Effector memory CD8-positive, alpha-beta T cell (primary cell): ENCODE measurements around the gene SMIM21.

Experiments used
- ATAC-seq: fragments of 150-1000 bp; cut with Tn5 transposase; replicated peaks from 2 replicates; pipeline ENCODE4 v1.10.0; 2021; ENCODE audit warnings: mild to moderate bottlenecking, moderate library complexity
- DNase-seq, 3 experiments: peaks; one replicate each; pipeline ENCODE4 v3.0.0; 2021
- H3K27ac Mint-ChIP-seq, 2 donors: one replicate each; pipeline ENCODE4 v1.8.0; 2022; ENCODE audit warnings: mild to moderate bottlenecking in 2 of 2, mixed read lengths in 2 of 2, moderate library complexity in 2 of 2
- H3K27me3 Mint-ChIP-seq, 2 donors: one replicate each; pipeline ENCODE4 v1.8.0; 2022; ENCODE audit warnings: mixed read lengths in 2 of 2
- H3K36me3 Mint-ChIP-seq: one replicate; pipeline ENCODE4 v1.8.0; 2022; ENCODE audit warnings: mild to moderate bottlenecking, moderate library complexity, mixed read lengths; ENCODE audit not compliant: insufficient read depth
- H3K4me1 Mint-ChIP-seq, 2 donors: one replicate each; pipeline ENCODE4 v1.8.0; 2022; ENCODE audit warnings: low read depth in 2 of 2, mixed read lengths in 2 of 2
- H3K4me3 Mint-ChIP-seq, 2 donors: one replicate each; pipeline ENCODE4 v1.8.0; 2022; ENCODE audit warnings: mild to moderate bottlenecking in 2 of 2, mixed read lengths in 2 of 2, moderate library complexity in 2 of 2
- H3K9me3 Mint-ChIP-seq, 2 donors: one replicate each; pipeline ENCODE4 v1.8.0; 2022; ENCODE audit warnings: mixed read lengths in 2 of 2

Gene SMIM21

GRCh38 chr18:75454022-75454795, 26.7 kb upstream of the SMIM21 start:
- H3K27me3 Mint-ChIP-seq: peaks cover 61 to 79% of the 10 kb centered on the region in 2 donors
- H3K27ac Mint-ChIP-seq: no peak overlapping the region
- DNase-seq (no peak), ATAC-seq (no peak)
- no peaks in the 10 kb centered on the region for H3K9me3 Mint-ChIP-seq
- H3K4me1 Mint-ChIP-seq: peaks cover 0 to 2% of the 10 kb centered on the region in 2 donors
- H3K4me3 Mint-ChIP-seq: no peak overlapping the region
- no peaks in the 10 kb centered on the region for H3K36me3 Mint-ChIP-seq

GRCh38 chr18:75450906-75451305, 23.4 kb upstream of the SMIM21 start:
- H3K36me3 Mint-ChIP-seq: no peaks in the 10 kb centered on the region

GRCh38 chr18:75441896-75442295, 14.4 kb upstream of the SMIM21 start:
- H3K27me3 Mint-ChIP-seq: peaks cover 28 to 35% of the 10 kb centered on the region in 2 donors
- H3K4me3 Mint-ChIP-seq: no peak overlapping the region
- ATAC-seq (no peak), DNase-seq (no peak)
- H3K4me1 Mint-ChIP-seq: peaks cover 4% of the 10 kb centered on the region in 2 donors
- no peak overlapping the region for H3K27ac Mint-ChIP-seq
- H3K9me3 Mint-ChIP-seq: no peaks in the 10 kb centered on the region
- H3K36me3 Mint-ChIP-seq: no peaks in the 10 kb centered on the region

More at GRCh38 chr18:75450906-75451305, 23.4 kb upstream of the SMIM21 start:
- Mint-ChIP-seq H3K27ac (no peak overlapping the region), H3K9me3 (peaks cover 0 to 1% of the 10 kb centered on the region in 2 donors), H3K4me3 (no peak overlapping the region), H3K4me1 (peaks cover 0 to 2% of the 10 kb centered on the region in 2 donors), H3K27me3 (peaks cover 36 to 56% of the 10 kb centered on the region in 2 donors)
- DNase-seq: no peak
- no peak for ATAC-seq

GRCh38 chr18:75439348-75439747, 11.8 kb upstream of the SMIM21 start:
- no peak for ATAC-seq

GRCh38 chr18:75438891-75439290, 11.4 kb upstream of the SMIM21 start:
- no peak for ATAC-seq
- no peak overlapping the region for H3K27ac Mint-ChIP-seq
- no peaks in the 10 kb centered on the region for H3K9me3 Mint-ChIP-seq
- H3K36me3 Mint-ChIP-seq: no peaks in the 10 kb centered on the region
- peaks cover 1% of the 10 kb centered on the region in 2 donors for H3K4me1 Mint-ChIP-seq
- no peak overlapping the region for H3K4me3 Mint-ChIP-seq
- H3K27me3 Mint-ChIP-seq: peaks cover 37 to 39% of the 10 kb centered on the region in 2 donors
- no peak for DNase-seq

More at GRCh38 chr18:75439348-75439747, 11.8 kb upstream of the SMIM21 start:
- H3K4me1 Mint-ChIP-seq: peaks cover 4% of the 10 kb centered on the region in 2 donors
- no peak for DNase-seq
- H3K27me3 Mint-ChIP-seq: peaks cover 41 to 42% of the 10 kb centered on the region in 2 donors
- H3K27ac Mint-ChIP-seq: no peak overlapping the region
- no peaks in the 10 kb centered on the region for H3K9me3 Mint-ChIP-seq
- no peak overlapping the region for H3K4me3 Mint-ChIP-seq
- no peaks in the 10 kb centered on the region for H3K36me3 Mint-ChIP-seq

- DNase-seq: no peak
- Mint-ChIP-seq H3K27ac (no peak overlapping the region), H3K36me3 (no peaks in the 10 kb centered on the region), H3K27me3 (peaks cover 34 to 38% of the 10 kb centered on the region in 2 donors), H3K4me1 (no peaks in the 10 kb centered on the region), H3K9me3 (no peaks in the 10 kb centered on the region), H3K4me3 (no peak overlapping the region)
- ATAC-seq: no peak
Measured at GRCh38 chr18:75437979-75438378, 10.5 kb upstream of the SMIM21 start.

GRCh38 chr18:75433098-75433497, 5.6 kb upstream of the SMIM21 start:
- H3K4me3 Mint-ChIP-seq: no peak overlapping the region
- no peak overlapping the region for H3K27ac Mint-ChIP-seq
- H3K9me3 Mint-ChIP-seq: no peaks in the 10 kb centered on the region
- H3K36me3 Mint-ChIP-seq: no peaks in the 10 kb centered on the region
- H3K27me3 Mint-ChIP-seq: peaks cover 40 to 47% of the 10 kb centered on the region in 2 donors
- no peaks in the 10 kb centered on the region for H3K4me1 Mint-ChIP-seq
- ATAC-seq (no peak), DNase-seq (no peak)

GRCh38 chr18:75429975-75430374, 2.5 kb upstream of the SMIM21 start:
- H3K27me3 Mint-ChIP-seq: peaks cover 34 to 62% of the 10 kb centered on the region in 2 donors
- H3K27ac Mint-ChIP-seq: no peak overlapping the region
- ATAC-seq: no peak
- no peaks in the 10 kb centered on the region for H3K9me3 Mint-ChIP-seq
- no peaks in the 10 kb centered on the region for H3K36me3 Mint-ChIP-seq
- H3K4me1 Mint-ChIP-seq: no peaks in the 10 kb centered on the region
- DNase-seq: no peak
- no peak overlapping the region for H3K4me3 Mint-ChIP-seq

- ATAC-seq: no peak
- H3K9me3 Mint-ChIP-seq: no peaks in the 10 kb centered on the region
- H3K27ac Mint-ChIP-seq: no peak overlapping the region
Measured at GRCh38 chr18:75428490-75428889, 987 bp upstream of the SMIM21 start.

GRCh38 chr18:75422341-75422910, 5.1 kb downstream of the SMIM21 start:
- no peak overlapping the region for H3K4me3 Mint-ChIP-seq
- no peak for ATAC-seq
- peaks cover 34 to 47% of the 10 kb centered on the region in 2 donors for H3K27me3 Mint-ChIP-seq
- no peak for DNase-seq
- H3K36me3 Mint-ChIP-seq: no peaks in the 10 kb centered on the region
- H3K4me1 Mint-ChIP-seq: no peaks in the 10 kb centered on the region
- H3K27ac Mint-ChIP-seq: no peak overlapping the region
- peaks cover 0 to 2% of the 10 kb centered on the region in 2 donors for H3K9me3 Mint-ChIP-seq

More at GRCh38 chr18:75428490-75428889, 987 bp upstream of the SMIM21 start:
- no peak for DNase-seq
- Mint-ChIP-seq H3K4me3 (no peak overlapping the region), H3K36me3 (no peaks in the 10 kb centered on the region), H3K4me1 (no peaks in the 10 kb centered on the region), H3K27me3 (peaks cover 32 to 61% of the 10 kb centered on the region in 2 donors)

GRCh38 chr18:75421656-75422055, 5.8 kb downstream of the SMIM21 start:
- no peak for ATAC-seq
- Mint-ChIP-seq H3K27me3 (peaks cover 41 to 47% of the 10 kb centered on the region in 2 donors), H3K27ac (no peak overlapping the region), H3K9me3 (peaks cover 0 to 2% of the 10 kb centered on the region in 2 donors), H3K4me3 (no peak overlapping the region), H3K4me1 (no peaks in the 10 kb centered on the region), H3K36me3 (no peaks in the 10 kb centered on the region)
- DNase-seq: no peak

- DNase-seq: no peak
- Mint-ChIP-seq H3K4me1 (no peaks in the 10 kb centered on the region), H3K9me3 (peaks cover 0 to 2% of the 10 kb centered on the region in 2 donors), H3K36me3 (no peaks in the 10 kb centered on the region), H3K27ac (no peak overlapping the region), H3K4me3 (no peak overlapping the region), H3K27me3 (peaks cover 50 to 59% of the 10 kb centered on the region in 2 donors)
- no peak for ATAC-seq
Measured at GRCh38 chr18:75418293-75419005, 9.1 kb downstream of the SMIM21 start.

GRCh38 chr18:75410611-75411010, 16.9 kb downstream of the SMIM21 start:
- Mint-ChIP-seq H3K4me3 (no peak overlapping the region), H3K27me3 (peaks cover 30 to 40% of the 10 kb centered on the region in 2 donors), H3K27ac (no peak overlapping the region), H3K9me3 (no peaks in the 10 kb centered on the region), H3K4me1 (no peaks in the 10 kb centered on the region), H3K36me3 (no peaks in the 10 kb centered on the region)
- no peak for ATAC-seq
- no peak for DNase-seq
